CD4-positive, alpha-beta memory T cell (primary cell): Measurements from ENCODE around the gene PMS1. TPM values are rescaled to one million over a fixed set of nuclear protein-coding genes. Genes with fewer than 3 reads are reported as not detected.

Experiments used
- CTCF ChIA-PET: fragments of 350-600 bp; sonication (Branson Sonifier 250); formaldehyde crosslinking; loops from one replicate; lab custom pipeline; 2021; ENCODE audit warnings: inconsistent platforms; ENCODE audit not compliant: partially characterized antibody; lab: Charles Lee
- POLR2A ChIA-PET: fragments of 350-600 bp; sonication (Branson Sonifier 250); formaldehyde crosslinking; loops from one replicate; lab custom pipeline; 2021; ENCODE audit not compliant: partially characterized antibody; lab: Charles Lee
- DNase-seq, 5 donors: peaks; one replicate each; pipeline versions ENCODE4 v3.0.0 to v3.0.0-alpha.2; 2020 to 2022; ENCODE audit warnings: mixed read lengths in 1 of 5
- H3K27ac ChIP-seq: one replicate; pipeline ENCODE4 v1.7.0; 2013; ENCODE audit warnings: low read depth, low read length
- H3K27me3 ChIP-seq: 2 replicates; pipeline ENCODE4 v1.7.0; 2013; ENCODE audit warnings: mild to moderate bottlenecking, low read length, moderate library complexity; ENCODE audit not compliant: insufficient read depth
- H3K36me3 ChIP-seq: 2 replicates; pipeline ENCODE4 v1.7.0; 2013; ENCODE audit warnings: mild to moderate bottlenecking, low read length, moderate library complexity; ENCODE audit not compliant: insufficient read depth
- H3K4me1 ChIP-seq: 2 replicates; pipeline ENCODE4 v1.7.0; 2013; ENCODE audit warnings: mild to moderate bottlenecking, low read length, moderate library complexity; ENCODE audit not compliant: insufficient read depth
- H3K4me3 ChIP-seq, 2 donors: one replicate each; pipeline ENCODE4 v1.7.0; 2013; ENCODE audit warnings: low read length in 2 of 2, mild to moderate bottlenecking in 1 of 2
- H3K9me3 ChIP-seq, 2 donors: one replicate each; pipeline ENCODE4 v1.7.0; 2013; ENCODE audit warnings: low read length in 2 of 2, control low read depth in 1 of 2; ENCODE audit not compliant: control insufficient read depth in 1 of 2
- H3K27ac Mint-ChIP-seq, 7 donors: one replicate each; pipeline ENCODE4 v1.8.0; 2020 to 2021; ENCODE audit warnings: mixed read lengths in 7 of 7, mild to moderate bottlenecking in 6 of 7, inconsistent platforms in 3 of 7, moderate library complexity in 3 of 7
- H3K27me3 Mint-ChIP-seq, 2 donors: one replicate each; pipeline ENCODE4 v1.8.0; 2020 to 2021; ENCODE audit warnings: mixed read lengths in 2 of 2
- H3K36me3 Mint-ChIP-seq, 2 donors: one replicate each; pipeline ENCODE4 v1.8.0; 2020 to 2021; ENCODE audit warnings: mixed read lengths in 2 of 2, inconsistent platforms in 1 of 2, mild to moderate bottlenecking in 1 of 2
- H3K4me1 Mint-ChIP-seq, 4 donors: one replicate each; pipeline ENCODE4 v1.8.0; 2020 to 2021; ENCODE audit warnings: mixed read lengths in 4 of 4, mild to moderate bottlenecking in 1 of 4
- H3K4me3 Mint-ChIP-seq, 8 donors: one replicate each; pipeline ENCODE4 v1.8.0; 2020 to 2021; ENCODE audit warnings: mixed read lengths in 8 of 8, mild to moderate bottlenecking in 7 of 8, moderate library complexity in 6 of 8, inconsistent platforms in 3 of 8
- H3K9me3 Mint-ChIP-seq, 8 donors: one replicate each; pipeline ENCODE4 v1.8.0; 2020 to 2021; ENCODE audit warnings: mixed read lengths in 8 of 8, mild to moderate bottlenecking in 5 of 8, inconsistent platforms in 3 of 8, moderate library complexity in 1 of 8
- intact Hi-C: fragments of 100-400 bp; cut with micrococcal nuclease; formaldehyde crosslinking; loops from one replicate; pipeline ENCODE4 v1.15.1; 2023
- polyA plus RNA-seq, 2 donors: library from polyadenylated mRNA; unstranded; fragments of 300-500 nt; fragmentation: Illumina TruSeq; gene quantifications; one replicate each; pipeline ENCODE4 v1.2.3, GENCODE V29; 2021
- total RNA-seq, 2 experiments: library from RNA; stranded (reverse); gene quantifications; one replicate each; pipeline ENCODE4 v1.2.3, GENCODE V29; 2021

Gene PMS1
- total and polyA plus RNA-seq, 4 experiments from 2014 or later: 9.1 to 35.1 (median 22.6) TPM

DNA sequence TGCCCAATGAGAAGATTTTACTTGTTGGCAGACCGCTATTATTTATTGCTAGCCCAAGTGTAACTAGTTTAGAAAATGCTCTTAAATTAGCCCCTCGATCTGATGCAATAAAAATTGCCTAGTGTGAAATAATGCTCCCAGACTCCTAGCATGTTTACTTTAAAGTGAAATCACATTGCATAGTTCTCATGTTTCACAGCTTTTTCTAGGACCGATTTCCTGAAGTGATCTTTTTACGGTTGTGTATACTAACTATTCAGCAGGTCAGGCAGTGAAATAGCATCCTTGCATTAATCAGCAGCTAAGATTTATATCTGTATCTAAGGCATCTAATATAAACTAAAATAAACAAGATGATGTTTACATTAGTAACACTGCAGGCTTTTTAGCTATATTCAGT, 52.4 kb downstream of the PMS1 start:
- no peaks in the 10 kb centered on the region for H3K9me3 Mint-ChIP-seq
- peaks cover 0 to 4% (median under 1%) of the 10 kb centered on the region in 4 donors for H3K4me1 Mint-ChIP-seq
- no peak overlapping the region for H3K4me3 Mint-ChIP-seq
- H3K36me3 ChIP-seq: no peaks in the 10 kb centered on the region
- no peak overlapping the region for H3K27ac Mint-ChIP-seq
- ChIA-PET CTCF (no interaction called here), POLR2A (no interaction called here)
- no peaks in the 10 kb centered on the region for H3K4me1 ChIP-seq
- no peak overlapping the region for H3K27ac ChIP-seq
- no peaks in the 10 kb centered on the region for H3K9me3 ChIP-seq
- no peaks in the 10 kb centered on the region for H3K27me3 Mint-ChIP-seq
- no peak overlapping the region for H3K4me3 ChIP-seq
- no peaks in the 10 kb centered on the region for H3K27me3 ChIP-seq
- intact Hi-C loops: no loop called here
- no peak for DNase-seq
- H3K36me3 Mint-ChIP-seq: peaks cover 22 to 30% of the 10 kb centered on the region in 2 donors

DNA sequence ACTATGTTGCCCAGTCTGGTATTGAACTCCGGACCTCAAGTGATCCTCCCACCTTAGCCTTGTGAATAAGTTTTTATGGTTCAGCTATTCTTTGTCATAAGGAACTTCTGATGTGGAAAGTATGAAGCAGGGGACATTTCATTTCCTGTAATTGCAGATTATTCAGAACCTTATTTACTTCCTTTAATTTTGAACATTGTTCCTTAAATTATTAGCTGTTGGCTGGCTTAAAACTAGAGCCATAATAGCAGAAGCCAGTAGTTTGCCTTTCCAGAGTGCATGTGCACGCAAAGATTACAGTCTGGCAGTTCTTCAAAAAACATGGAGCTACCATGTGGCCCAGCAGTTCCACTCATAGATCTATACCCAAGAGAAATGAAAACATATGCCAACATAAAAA, 53.1 kb downstream of the PMS1 start:
- no peaks in the 10 kb centered on the region for H3K4me1 ChIP-seq
- Mint-ChIP-seq H3K9me3 (no peaks in the 10 kb centered on the region), H3K27me3 (no peaks in the 10 kb centered on the region), H3K4me3 (no peak overlapping the region), H3K27ac (no peak overlapping the region), H3K4me1 (peaks cover 0 to 4% (median under 1%) of the 10 kb centered on the region in 4 donors), H3K36me3 (peaks cover 23 to 32% of the 10 kb centered on the region in 2 donors)
- CTCF ChIA-PET: no interaction called here
- no peaks in the 10 kb centered on the region for H3K27me3 ChIP-seq
- no peak overlapping the region for H3K27ac ChIP-seq
- no peak overlapping the region for H3K4me3 ChIP-seq
- intact Hi-C loops: no loop called here
- no peak for DNase-seq
- POLR2A ChIA-PET: no interaction called here
- H3K9me3 ChIP-seq: no peaks in the 10 kb centered on the region
- no peaks in the 10 kb centered on the region for H3K36me3 ChIP-seq

DNA sequence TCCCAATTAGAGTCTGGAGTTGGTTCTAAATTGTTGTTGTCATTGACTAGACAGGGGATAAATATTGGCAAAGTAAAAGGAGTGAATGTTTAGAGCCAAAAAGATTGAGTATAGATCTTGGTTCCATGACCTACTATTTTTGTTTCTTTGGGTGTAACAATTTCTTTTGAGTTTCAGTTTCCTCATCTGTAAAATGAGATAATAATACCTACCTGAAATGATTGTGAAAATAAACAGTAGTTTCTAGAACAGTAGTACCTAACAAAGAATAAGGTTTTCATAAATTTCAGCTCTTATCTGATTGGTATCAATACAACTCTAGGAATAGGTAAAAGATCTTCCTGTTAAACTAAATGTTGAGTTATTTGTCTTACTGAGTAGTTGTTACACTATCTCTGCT, 56.8 kb downstream of the PMS1 start:
- H3K4me3 ChIP-seq: no peak overlapping the region
- peaks cover 35 to 40% of the 10 kb centered on the region in 2 donors for H3K36me3 Mint-ChIP-seq
- peak overlapping the region in 2 of 7 donors; percentile 16 to 39 for H3K27ac Mint-ChIP-seq
- no peaks in the 10 kb centered on the region for H3K9me3 ChIP-seq
- no peak for DNase-seq
- H3K4me1 Mint-ChIP-seq: peaks cover 0 to 4% (median 0%) of the 10 kb centered on the region in 4 donors
- no peak overlapping the region for H3K4me3 Mint-ChIP-seq
- no peaks in the 10 kb centered on the region for H3K36me3 ChIP-seq
- no peaks in the 10 kb centered on the region for H3K27me3 ChIP-seq
- H3K27me3 Mint-ChIP-seq: no peaks in the 10 kb centered on the region
- POLR2A ChIA-PET: no interaction called here
- no peaks in the 10 kb centered on the region for H3K4me1 ChIP-seq
- H3K27ac ChIP-seq: no peak overlapping the region
- CTCF ChIA-PET: no interaction called here
- intact Hi-C loops: no loop called here
- H3K9me3 Mint-ChIP-seq: no peaks in the 10 kb centered on the region

GRCh38 chr2:189848276-189848675, 64.0 kb downstream of the PMS1 start:
- H3K4me3 Mint-ChIP-seq: no peak overlapping the region
- Histone ChIP-seq H3K27me3 (no peaks in the 10 kb centered on the region), H3K4me3 (no peak overlapping the region), H3K36me3 (peaks cover 6% of the 10 kb centered on the region), H3K4me1 (no peaks in the 10 kb centered on the region), H3K9me3 (no peaks in the 10 kb centered on the region), H3K27ac (no peak overlapping the region)
- POLR2A ChIA-PET: no interaction called here
- CTCF ChIA-PET: no interaction called here
- no peaks in the 10 kb centered on the region for H3K27me3 Mint-ChIP-seq
- H3K27ac Mint-ChIP-seq: no peak overlapping the region
- no peak for DNase-seq
- H3K4me1 Mint-ChIP-seq: peaks cover 0 to 1% (median 0%) of the 10 kb centered on the region in 4 donors
- H3K9me3 Mint-ChIP-seq: peaks cover 0 to 1% (median 0%) of the 10 kb centered on the region in 8 donors
- H3K36me3 Mint-ChIP-seq: peaks cover 47 to 60% of the 10 kb centered on the region in 2 donors
- intact Hi-C loops: no loop called here

DNA sequence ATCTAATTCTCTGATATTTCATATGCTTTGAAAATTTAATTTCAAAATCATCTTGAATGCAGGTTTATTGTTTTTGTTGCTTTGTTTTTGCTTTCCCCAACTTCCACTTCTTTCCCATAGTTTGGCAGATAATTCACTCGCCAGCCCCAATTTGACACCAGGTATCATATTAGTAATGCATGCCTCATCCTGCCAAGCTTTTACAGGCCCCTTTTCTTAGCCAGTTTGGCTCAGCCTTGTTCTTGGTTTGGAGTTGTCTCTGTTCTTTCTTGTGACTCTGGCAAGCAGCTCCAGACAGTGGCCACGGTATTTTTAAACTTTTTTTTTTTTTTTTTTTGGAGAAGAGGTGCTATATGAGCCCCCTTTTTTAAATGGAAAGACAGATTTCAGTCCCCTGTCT, 65.3 kb downstream of the PMS1 start:
- no peak for DNase-seq
- Mint-ChIP-seq H3K27me3 (no peaks in the 10 kb centered on the region), H3K9me3 (peaks cover 0 to 1% (median 0%) of the 10 kb centered on the region in 8 donors), H3K36me3 (peaks cover 47 to 55% of the 10 kb centered on the region in 2 donors), H3K4me3 (no peak overlapping the region), H3K27ac (no peak overlapping the region), H3K4me1 (peaks cover 0 to under 1% (median 0%) of the 10 kb centered on the region in 4 donors)
- no peaks in the 10 kb centered on the region for H3K27me3 ChIP-seq
- H3K36me3 ChIP-seq: peaks cover 6% of the 10 kb centered on the region
- no peak overlapping the region for H3K27ac ChIP-seq
- intact Hi-C loops: no loop called here
- ChIA-PET POLR2A (no interaction called here), CTCF (no interaction called here)
- no peaks in the 10 kb centered on the region for H3K9me3 ChIP-seq
- H3K4me3 ChIP-seq: no peak overlapping the region
- H3K4me1 ChIP-seq: no peaks in the 10 kb centered on the region

GRCh38 chr2:189851174-189851826, 67.0 kb downstream of the PMS1 start:
- intact Hi-C loops: no loop called here
- H3K27me3 Mint-ChIP-seq: no peaks in the 10 kb centered on the region
- no peaks in the 10 kb centered on the region for H3K4me1 Mint-ChIP-seq
- Histone ChIP-seq H3K27me3 (no peaks in the 10 kb centered on the region), H3K4me1 (no peaks in the 10 kb centered on the region), H3K4me3 (no peak overlapping the region), H3K27ac (no peak overlapping the region), H3K36me3 (peaks cover 6% of the 10 kb centered on the region), H3K9me3 (no peaks in the 10 kb centered on the region)
- DNase-seq: no peak
- H3K36me3 Mint-ChIP-seq: peaks cover 46 to 61% of the 10 kb centered on the region in 2 donors
- H3K4me3 Mint-ChIP-seq: no peak overlapping the region
- POLR2A ChIA-PET: no interaction called here
- CTCF ChIA-PET: no interaction called here
- peaks cover 0 to 1% (median 0%) of the 10 kb centered on the region in 8 donors for H3K9me3 Mint-ChIP-seq
- no peak overlapping the region for H3K27ac Mint-ChIP-seq

GRCh38 chr2:189854187-189854586, 69.9 kb downstream of the PMS1 start:
- Mint-ChIP-seq H3K27ac (no peak overlapping the region), H3K36me3 (peaks cover 32 to 50% of the 10 kb centered on the region in 2 donors), H3K4me3 (no peak overlapping the region), H3K4me1 (no peaks in the 10 kb centered on the region), H3K27me3 (no peaks in the 10 kb centered on the region), H3K9me3 (no peaks in the 10 kb centered on the region)
- no peaks in the 10 kb centered on the region for H3K36me3 ChIP-seq
- DNase-seq: no peak
- no peak overlapping the region for H3K4me3 ChIP-seq
- ChIA-PET CTCF (no interaction called here), POLR2A (no interaction called here)
- no peaks in the 10 kb centered on the region for H3K9me3 ChIP-seq
- no peak overlapping the region for H3K27ac ChIP-seq
- H3K4me1 ChIP-seq: no peaks in the 10 kb centered on the region
- H3K27me3 ChIP-seq: no peaks in the 10 kb centered on the region
- intact Hi-C loops: no loop called here
